Activated T-cell treated with anti-CD3 and anti-CD28 coated beads, Interleukin-2, amount 50 U/mL, for 24 hours (primary cell): ENCODE data around the gene MATN4.

Experiments
- DNase-seq: peaks from one replicate; pipeline ENCODE4 v3.0.0-alpha.2; 2020
- H3K27ac Mint-ChIP-seq: 2 replicates; pipeline ENCODE4 v1.8.0; 2020; ENCODE audit warnings: mild to moderate bottlenecking, mixed read lengths
- H3K27me3 Mint-ChIP-seq: 2 replicates; pipeline ENCODE4 v1.8.0; 2020; ENCODE audit warnings: mixed read lengths
- H3K36me3 Mint-ChIP-seq: 2 replicates; pipeline ENCODE4 v1.8.0; 2020; ENCODE audit warnings: low read depth, mixed read lengths
- H3K4me1 Mint-ChIP-seq: 2 replicates; pipeline ENCODE4 v1.8.0; 2020; ENCODE audit warnings: low read depth, mixed read lengths
- H3K4me3 Mint-ChIP-seq: 2 replicates; pipeline ENCODE4 v1.8.0; 2020; ENCODE audit warnings: mild to moderate bottlenecking, moderate library complexity, mixed read lengths
- H3K9me3 Mint-ChIP-seq: 2 replicates; pipeline ENCODE4 v1.8.0; 2020; ENCODE audit warnings: mixed read lengths

The MATN4 gene

DNA sequence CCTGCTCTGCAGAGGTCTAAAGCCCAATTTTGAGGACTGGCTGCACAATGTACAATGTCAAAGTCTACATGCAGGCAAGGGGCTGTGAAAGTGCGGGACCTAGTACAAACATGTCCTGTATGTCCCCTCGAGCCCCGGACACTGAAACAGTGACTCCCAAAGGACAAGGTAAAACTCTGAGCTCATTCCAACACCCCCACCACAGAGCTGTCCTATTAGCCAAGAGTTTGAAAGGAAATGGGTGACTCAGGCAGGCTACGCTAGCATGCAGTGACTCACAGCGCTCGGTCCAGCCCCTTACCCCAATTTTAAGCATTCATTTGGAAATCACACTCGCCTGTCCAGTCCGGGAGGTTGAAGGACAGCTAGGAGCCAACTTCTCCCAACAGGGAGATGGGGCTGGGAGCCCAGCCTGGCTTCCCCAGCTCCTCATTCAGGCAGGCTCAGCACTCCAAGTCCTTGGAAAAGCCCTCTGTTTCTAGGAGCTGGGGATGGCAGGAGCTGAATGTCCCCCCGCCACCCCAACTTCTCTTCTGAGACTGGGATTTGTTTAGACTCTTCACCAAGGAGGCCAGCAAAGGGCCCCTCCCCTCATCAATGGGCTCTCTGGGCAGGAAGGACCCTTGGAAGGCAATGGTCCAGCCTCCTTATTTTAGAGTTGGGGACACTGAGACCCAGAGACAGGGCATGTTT lies 36.2 kb upstream of the MATN4 start:
- DNase-seq: no peak
- peak overlapping the region; percentile 23 for H3K4me3 Mint-ChIP-seq
- H3K27me3 Mint-ChIP-seq: no peaks in the 10 kb centered on the region
- peaks cover 53% of the 10 kb centered on the region for H3K4me1 Mint-ChIP-seq
- H3K36me3 Mint-ChIP-seq: peaks cover 73% of the 10 kb centered on the region
- no peaks in the 10 kb centered on the region for H3K9me3 Mint-ChIP-seq
- peak overlapping the region; percentile 30 for H3K27ac Mint-ChIP-seq

DNA sequence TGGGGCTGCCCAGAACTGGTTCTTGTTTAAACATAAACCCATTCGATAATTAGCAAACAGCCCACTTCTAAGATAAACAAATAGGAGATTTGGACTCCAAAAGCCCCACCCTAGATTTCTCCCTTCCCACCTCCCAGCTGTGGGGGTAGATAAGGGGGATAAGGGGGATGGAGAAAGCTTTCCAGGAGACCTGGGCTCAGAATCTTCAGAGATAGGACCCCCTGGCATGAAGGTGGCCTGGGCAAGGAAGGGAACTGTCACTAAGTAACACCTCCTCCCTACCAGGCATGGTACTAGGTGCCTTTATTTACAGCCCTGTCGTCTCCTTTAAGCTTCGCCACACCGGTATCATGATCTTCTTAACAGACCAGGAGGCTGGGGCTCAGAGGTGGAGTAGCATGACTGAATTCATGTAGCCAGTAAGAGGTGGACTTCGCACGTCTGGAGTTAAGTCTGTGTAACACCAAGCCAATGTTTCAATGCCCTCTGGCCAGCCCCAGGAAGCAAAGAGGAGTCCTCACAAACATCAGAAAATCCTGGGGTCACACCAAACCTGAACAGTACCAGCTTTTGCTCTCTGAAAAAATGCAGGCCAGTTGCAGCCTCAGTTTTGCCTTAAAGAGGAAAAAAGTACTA lies 35.6 kb upstream of the MATN4 start:
- no peaks in the 10 kb centered on the region for H3K9me3 Mint-ChIP-seq
- H3K4me1 Mint-ChIP-seq: peaks cover 51% of the 10 kb centered on the region
- no peak for DNase-seq
- no peak overlapping the region for H3K4me3 Mint-ChIP-seq
- peak overlapping the region; percentile 44 for H3K27ac Mint-ChIP-seq
- H3K27me3 Mint-ChIP-seq: no peaks in the 10 kb centered on the region
- peaks cover 78% of the 10 kb centered on the region for H3K36me3 Mint-ChIP-seq

DNA sequence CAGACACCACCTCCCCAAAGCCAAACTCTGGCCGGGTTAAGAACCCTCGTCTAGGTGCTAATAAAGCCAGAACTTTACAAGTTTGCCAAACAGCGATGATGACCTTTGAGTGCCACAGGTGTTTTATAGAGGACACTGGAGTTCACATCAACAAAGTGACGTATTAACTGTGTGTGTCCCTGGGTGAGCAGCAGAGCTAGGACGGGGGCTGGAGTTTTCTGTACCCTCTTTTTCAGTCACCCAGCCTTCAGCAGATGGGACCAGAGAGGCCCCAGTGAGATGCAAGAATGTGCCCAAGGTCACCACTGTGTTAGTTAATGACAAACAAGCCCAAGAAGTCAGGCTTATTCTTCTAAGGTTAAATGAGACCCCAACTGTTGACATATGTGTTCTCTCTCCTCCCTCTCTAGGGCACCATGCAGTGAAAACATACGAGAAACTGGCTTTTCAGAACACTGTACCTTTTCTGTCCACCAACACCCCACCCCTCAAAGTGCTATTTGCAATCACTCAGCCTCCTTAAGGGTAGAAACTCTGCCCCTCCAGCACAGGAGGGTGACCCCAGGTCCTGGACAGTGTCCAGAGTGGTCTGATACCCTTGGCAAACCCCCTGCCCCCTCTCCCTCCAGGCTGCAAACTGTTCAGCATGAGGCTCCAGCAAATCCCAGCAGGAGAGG lies 34.9 kb upstream of the MATN4 start:
- peaks cover 49% of the 10 kb centered on the region for H3K4me1 Mint-ChIP-seq
- no peaks in the 10 kb centered on the region for H3K27me3 Mint-ChIP-seq
- no peak overlapping the region for H3K4me3 Mint-ChIP-seq
- H3K27ac Mint-ChIP-seq: peak overlapping the region; percentile 14
- peaks cover 78% of the 10 kb centered on the region for H3K36me3 Mint-ChIP-seq
- no peaks in the 10 kb centered on the region for H3K9me3 Mint-ChIP-seq
- DNase-seq: no peak

DNA sequence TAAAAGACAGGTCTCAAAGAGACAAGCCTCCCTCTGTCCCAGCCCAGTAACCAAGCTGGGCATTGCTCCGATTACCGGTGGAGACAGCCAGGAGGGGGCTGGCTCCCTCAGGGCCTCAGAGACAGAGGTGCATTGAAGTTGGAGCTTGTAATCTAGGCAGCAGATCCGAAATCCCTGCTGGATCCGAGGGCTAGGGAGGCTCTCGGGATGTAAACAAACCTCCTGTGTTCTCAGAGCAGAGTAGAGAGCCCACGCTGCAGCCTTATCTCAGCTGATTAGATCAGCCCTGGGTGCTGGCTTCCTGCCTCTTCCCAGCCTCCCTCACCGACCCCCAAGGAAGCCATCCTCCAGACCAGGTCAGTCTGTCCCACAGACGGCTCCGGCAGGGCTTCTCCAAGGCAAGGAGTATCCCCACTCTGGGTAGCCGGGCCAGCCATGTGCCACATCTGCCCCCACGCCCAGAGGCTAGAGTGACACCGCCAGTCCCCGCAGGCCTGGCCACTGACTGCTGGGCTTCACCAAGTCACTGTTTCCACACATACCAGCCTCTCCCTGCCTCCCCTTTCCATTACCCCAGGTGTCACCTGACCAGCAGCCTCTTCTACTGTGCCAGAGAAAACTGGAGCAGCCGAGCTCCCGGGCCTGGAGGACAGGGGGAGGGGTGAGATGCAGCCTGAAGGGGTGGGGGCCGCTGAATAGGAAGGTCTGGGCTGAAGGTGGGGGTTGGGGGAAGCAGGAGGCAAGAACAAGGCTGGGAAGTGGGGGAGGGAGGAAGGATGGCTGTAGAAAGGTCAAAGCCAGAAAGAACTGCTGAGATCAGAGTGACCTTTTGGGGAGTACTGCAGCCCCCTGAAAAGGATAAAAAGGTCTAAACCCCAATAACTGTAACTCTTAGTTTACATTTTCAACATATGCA lies 34.1 kb upstream of the MATN4 start:
- Mint-ChIP-seq H3K27me3 (no peaks in the 10 kb centered on the region), H3K4me3 (no peak overlapping the region), H3K4me1 (peaks cover 43% of the 10 kb centered on the region), H3K9me3 (no peaks in the 10 kb centered on the region), H3K27ac (no peak overlapping the region), H3K36me3 (peaks cover 77% of the 10 kb centered on the region)
- DNase-seq: no peak

DNA sequence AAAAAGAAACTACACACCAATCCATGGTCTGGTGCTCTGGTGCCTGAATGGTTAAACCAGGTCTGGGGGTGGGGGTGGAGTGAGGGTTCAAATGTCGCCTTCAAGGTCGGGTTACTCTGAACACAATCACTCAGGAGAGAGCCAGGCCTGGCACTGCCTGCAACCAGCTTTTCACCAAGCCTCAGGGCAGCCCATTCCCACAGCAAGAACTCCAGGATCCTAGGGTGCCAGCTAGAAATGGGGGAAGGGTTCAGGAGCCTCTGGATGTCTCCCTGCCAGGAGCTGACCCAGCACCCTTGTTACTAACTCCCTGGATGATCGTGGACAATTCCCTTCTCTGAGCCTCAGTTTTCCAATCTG lies 33.5 kb upstream of the MATN4 start:
- no peak for DNase-seq
- Mint-ChIP-seq H3K27me3 (no peaks in the 10 kb centered on the region), H3K36me3 (peaks cover 77% of the 10 kb centered on the region), H3K4me1 (peaks cover 36% of the 10 kb centered on the region), H3K4me3 (no peak overlapping the region), H3K9me3 (no peaks in the 10 kb centered on the region), H3K27ac (no peak overlapping the region)

DNA sequence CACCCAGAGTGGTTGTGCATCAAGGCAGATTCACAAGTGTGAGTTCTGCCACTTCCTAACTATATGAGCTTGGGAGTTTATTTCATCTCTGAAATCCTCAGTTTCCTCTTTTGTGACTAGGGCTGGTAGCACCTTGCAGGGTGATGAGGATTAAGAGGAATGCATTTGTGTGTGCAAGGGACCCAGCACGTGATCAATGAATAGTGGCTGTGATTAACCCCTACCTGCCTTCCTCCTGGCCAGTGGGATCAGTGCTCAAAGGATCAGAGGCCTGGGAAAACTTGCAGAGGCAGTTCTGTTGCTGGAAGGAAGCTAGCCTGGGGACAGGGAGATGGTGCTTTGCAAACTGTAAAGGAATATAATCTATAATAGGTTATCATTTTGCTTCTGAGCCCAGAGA lies 32.9 kb upstream of the MATN4 start:
- Mint-ChIP-seq H3K9me3 (no peaks in the 10 kb centered on the region), H3K27me3 (no peaks in the 10 kb centered on the region), H3K4me1 (peaks cover 30% of the 10 kb centered on the region), H3K36me3 (peaks cover 78% of the 10 kb centered on the region), H3K4me3 (no peak overlapping the region), H3K27ac (peak overlapping the region; percentile 52)
- no peak for DNase-seq

DNA sequence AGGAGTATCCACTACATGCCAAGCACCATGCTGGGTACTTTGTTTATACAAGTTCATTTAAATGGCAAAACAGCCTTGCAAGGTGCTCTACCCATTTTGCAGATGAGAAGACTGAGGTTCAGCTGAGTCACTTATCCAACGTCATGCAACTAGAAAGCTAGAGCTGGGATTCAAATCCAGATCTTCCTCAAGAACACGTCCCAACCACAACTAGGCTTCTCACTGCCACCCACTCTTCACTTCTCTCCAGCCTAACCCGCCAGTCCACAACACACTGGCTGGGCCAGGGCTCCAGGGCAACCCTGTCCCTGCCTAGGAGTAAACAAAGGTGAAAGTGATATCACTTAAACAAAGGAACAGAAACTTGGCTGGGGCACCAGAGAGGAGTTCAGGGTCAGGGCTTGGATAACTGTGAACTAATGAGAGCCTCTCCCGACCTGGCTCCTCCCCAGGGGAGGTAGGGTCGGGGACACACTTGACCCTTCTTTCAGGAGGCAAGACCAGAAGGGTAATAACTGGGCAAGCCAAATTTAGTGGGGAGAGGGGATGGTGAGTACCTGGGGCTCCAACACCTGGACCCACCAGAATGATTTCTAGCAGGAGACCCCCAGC lies 32.2 kb upstream of the MATN4 start:
- no peak overlapping the region for H3K4me3 Mint-ChIP-seq
- no peak overlapping the region for H3K27ac Mint-ChIP-seq
- peaks cover 80% of the 10 kb centered on the region for H3K36me3 Mint-ChIP-seq
- no peaks in the 10 kb centered on the region for H3K9me3 Mint-ChIP-seq
- H3K4me1 Mint-ChIP-seq: peaks cover 24% of the 10 kb centered on the region
- no peak for DNase-seq
- H3K27me3 Mint-ChIP-seq: no peaks in the 10 kb centered on the region

DNA sequence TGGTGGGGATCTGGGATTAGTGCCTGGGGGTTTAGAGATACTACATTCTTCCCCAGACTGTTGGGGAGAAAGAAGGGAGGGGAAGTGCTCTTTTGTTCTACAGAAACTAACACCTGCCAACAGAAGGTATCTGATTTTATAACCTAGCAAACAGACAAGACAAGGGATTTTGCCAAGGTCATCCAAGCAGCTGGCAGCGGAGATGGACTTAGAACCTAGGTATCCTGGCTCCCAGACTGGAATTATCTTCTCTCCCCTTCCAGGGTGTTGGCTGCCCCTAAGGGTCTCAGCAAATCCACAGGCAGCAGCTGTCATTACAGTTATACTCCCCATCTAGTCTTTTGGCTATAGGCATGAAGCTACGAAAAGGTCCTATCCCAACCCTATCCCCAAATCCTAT lies 31.7 kb upstream of the MATN4 start:
- H3K4me3 Mint-ChIP-seq: no peak overlapping the region
- no peak for DNase-seq
- H3K27ac Mint-ChIP-seq: no peak overlapping the region
- peaks cover 19% of the 10 kb centered on the region for H3K4me1 Mint-ChIP-seq
- no peaks in the 10 kb centered on the region for H3K27me3 Mint-ChIP-seq
- H3K9me3 Mint-ChIP-seq: no peaks in the 10 kb centered on the region
- H3K36me3 Mint-ChIP-seq: peaks cover 80% of the 10 kb centered on the region

DNA sequence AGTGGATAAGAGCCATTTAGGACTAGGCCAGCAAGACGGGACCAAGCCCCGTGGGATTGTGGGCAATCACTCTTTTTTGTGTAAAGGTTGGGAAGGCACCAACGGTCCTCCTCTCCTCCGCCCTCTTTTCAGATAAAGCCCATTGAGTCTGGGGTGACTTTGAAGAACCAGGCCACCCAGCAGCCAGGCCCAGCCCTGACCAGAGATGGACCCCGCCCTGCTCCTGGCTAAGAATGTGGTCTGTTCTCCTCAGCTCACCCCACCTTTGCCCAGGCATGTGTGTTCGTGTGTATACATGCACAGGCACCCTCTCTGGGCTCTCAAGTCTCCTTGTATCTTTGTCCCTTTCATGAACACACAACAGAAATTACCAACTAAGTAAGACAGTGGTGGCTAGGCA lies 31.0 kb upstream of the MATN4 start:
- Mint-ChIP-seq H3K36me3 (peaks cover 77% of the 10 kb centered on the region), H3K27me3 (no peaks in the 10 kb centered on the region), H3K4me1 (peaks cover 11% of the 10 kb centered on the region), H3K27ac (no peak overlapping the region), H3K4me3 (no peak overlapping the region), H3K9me3 (no peaks in the 10 kb centered on the region)
- no peak for DNase-seq

DNA sequence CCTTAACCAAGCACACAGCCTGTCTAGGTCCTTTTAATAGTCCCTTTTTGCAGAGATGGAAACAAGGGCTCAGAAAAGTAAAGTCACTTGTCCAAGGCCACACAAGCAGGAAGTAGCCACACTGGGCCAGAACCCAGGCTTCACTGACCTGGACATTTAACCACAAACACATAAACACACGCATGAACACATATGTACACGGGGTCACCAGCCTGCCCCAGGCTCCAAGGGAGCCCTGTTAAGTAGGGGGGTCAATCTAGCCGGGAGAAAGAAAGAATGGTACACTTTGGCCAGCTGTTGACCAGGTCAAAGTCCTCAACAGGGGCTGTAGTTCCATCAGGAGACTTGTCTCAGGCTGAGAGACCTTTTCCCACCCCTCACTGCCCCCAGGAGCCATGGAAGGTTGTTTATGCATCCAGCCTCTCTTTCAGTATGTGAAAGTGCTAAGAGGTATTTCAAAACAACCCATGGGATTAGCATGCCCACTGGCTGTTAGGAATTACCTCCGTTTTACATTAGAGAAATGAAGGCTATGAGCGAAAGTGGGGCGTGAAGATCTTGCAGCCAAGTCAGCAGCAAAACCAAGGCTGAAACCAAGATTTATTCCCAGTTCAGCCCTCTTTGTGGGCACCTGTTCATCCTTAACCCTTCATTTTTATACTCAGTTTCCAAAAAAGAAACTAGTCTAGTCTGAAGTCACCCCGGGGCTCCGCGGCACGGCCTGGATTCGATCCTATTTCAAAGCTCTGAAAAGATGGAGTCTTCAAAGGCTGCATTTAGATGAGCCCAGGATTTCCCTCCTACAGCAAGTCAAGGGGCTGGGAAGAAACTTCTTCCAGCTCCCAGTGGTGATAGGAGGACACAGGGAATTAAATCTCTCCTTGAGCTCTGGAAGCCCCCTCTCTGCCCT lies 30.3 kb upstream of the MATN4 start:
- no peak overlapping the region for H3K4me3 Mint-ChIP-seq
- no peak overlapping the region for H3K27ac Mint-ChIP-seq
- peaks cover 75% of the 10 kb centered on the region for H3K36me3 Mint-ChIP-seq
- H3K9me3 Mint-ChIP-seq: no peaks in the 10 kb centered on the region
- H3K27me3 Mint-ChIP-seq: no peaks in the 10 kb centered on the region
- peaks cover 7% of the 10 kb centered on the region for H3K4me1 Mint-ChIP-seq
- no peak for DNase-seq

DNA sequence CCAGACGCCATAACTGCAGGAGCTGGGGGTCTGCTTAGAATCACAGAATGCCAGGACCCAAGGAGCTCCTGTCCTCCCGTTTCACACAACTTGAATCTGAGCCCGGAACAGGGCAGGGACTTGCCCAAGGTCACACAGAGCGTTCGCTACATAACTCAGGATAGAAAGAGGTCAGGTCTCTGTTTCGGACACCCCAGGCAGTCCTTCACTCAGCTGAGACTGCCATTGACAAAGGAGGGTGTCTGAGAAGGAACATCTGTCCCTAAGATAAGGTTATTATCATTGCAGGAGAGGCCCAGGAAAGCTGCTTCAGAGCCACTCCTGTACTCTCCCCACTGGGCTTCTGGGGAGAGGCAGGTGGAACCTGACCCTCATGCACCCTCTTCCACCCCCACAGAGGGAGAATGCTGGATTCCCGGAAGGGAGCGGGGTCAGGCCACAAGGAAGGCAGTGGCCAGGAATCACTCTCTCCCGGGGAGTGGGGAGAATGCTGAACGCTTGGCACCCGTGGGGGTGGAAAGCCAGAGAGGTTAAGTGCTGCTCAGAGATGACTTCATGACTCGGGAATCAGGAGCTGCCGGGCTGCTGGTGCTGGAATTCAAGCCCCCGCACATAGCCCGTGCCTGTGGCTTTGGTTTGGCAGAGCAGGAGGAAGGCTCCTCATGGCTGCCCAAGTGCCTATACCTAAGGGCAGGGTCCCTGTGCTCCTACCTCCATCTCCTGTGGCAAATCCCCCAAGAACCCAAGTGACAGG lies 29.4 kb upstream of the MATN4 start:
- no peaks in the 10 kb centered on the region for H3K9me3 Mint-ChIP-seq
- H3K4me3 Mint-ChIP-seq: no peak overlapping the region
- H3K4me1 Mint-ChIP-seq: peaks cover 1% of the 10 kb centered on the region
- peaks cover 77% of the 10 kb centered on the region for H3K36me3 Mint-ChIP-seq
- H3K27me3 Mint-ChIP-seq: no peaks in the 10 kb centered on the region
- no peak for DNase-seq
- no peak overlapping the region for H3K27ac Mint-ChIP-seq

DNA sequence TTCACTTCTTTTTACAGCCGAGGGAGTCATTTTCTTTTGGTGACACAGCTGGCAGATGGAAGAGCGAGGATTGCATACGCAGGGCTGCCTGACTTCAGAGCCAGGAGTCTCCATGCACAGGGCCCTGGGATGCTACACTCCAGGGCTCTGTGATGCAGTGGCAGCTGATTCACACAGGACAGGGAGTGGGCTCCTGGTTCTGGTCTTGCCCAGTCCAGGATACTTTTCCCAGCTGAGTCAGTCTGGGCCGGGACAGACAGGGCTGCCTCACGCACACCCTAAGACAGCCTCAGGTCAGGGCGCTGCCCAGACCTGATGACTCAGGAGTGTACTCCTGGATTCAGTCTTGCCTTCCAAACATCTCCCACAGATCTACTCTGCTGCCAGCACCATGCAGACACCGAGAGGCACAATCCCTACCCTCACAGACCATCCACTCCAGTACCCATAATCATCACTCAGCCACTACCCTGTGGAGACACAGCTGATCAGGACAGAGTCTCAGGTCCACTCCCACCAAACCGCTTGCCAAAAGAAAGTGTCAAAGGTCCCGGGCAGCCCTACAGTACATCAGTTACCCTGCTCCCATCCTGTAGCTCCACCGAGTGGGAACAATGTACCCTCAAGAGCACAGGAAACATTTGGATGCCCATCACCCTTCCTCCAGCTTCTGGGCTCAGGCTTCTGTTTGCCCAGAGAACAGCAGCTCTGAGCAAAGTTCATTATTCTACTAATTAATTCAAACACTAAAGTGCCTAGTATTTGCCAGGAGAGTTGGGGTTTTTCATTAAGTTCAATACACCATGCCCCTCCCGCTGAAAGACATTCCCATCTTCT lies 28.6 kb upstream of the MATN4 start:
- Mint-ChIP-seq H3K4me3 (no peak overlapping the region), H3K9me3 (no peaks in the 10 kb centered on the region), H3K4me1 (peaks cover 1% of the 10 kb centered on the region), H3K27me3 (no peaks in the 10 kb centered on the region), H3K27ac (no peak overlapping the region), H3K36me3 (peaks cover 74% of the 10 kb centered on the region)
- DNase-seq: no peak
